Astrocyte (in vitro differentiated cells and primary cell): ENCODE data around the gene CSNK2B. TPM values are rescaled to one million over a fixed set of nuclear protein-coding genes. Genes with fewer than 3 reads are reported as not detected.

Experiments used
- DNase-seq: peaks from one replicate; pipeline ENCODE4 v3.0.0-alpha.2; 2010; ENCODE audit warnings: low read depth
- FAIRE-seq: peaks from 2 replicates; lab custom pipeline; 2011; peaks lifted over from hg19 to GRCh38; lab: Jason Lieb, UNC
- H2AFZ ChIP-seq: 2 replicates; pipeline ENCODE4 v1.6.0; 2012; ENCODE audit warnings: low read depth, low read length, inconsistent platforms
- H3K27ac ChIP-seq: 2 replicates; pipeline ENCODE4 v1.5.1; 2011; ENCODE audit warnings: low read depth, low read length, inconsistent platforms
- H3K27me3 ChIP-seq: 2 replicates; pipeline ENCODE4 v1.6.0; 2011; ENCODE audit warnings: low read length, inconsistent platforms; ENCODE audit not compliant: insufficient read depth
- H3K36me3 ChIP-seq: 2 replicates; pipeline ENCODE4 v1.5.1; 2011; ENCODE audit warnings: low read length, inconsistent platforms; ENCODE audit not compliant: insufficient read depth
- H3K4me1 ChIP-seq: 2 replicates; pipeline ENCODE4 v1.5.1; 2011; ENCODE audit warnings: low read length, inconsistent platforms; ENCODE audit not compliant: insufficient read depth
- H3K4me2 ChIP-seq: 2 replicates; pipeline ENCODE4 v1.6.0; 2012; ENCODE audit warnings: low read length, inconsistent platforms
- H3K4me3 ChIP-seq: 2 replicates; pipeline ENCODE4 v1.5.1; 2011; ENCODE audit warnings: low read depth, mild to moderate bottlenecking, low read length, inconsistent platforms; ENCODE audit not compliant: insufficient read depth
- H3K79me2 ChIP-seq: 2 replicates; pipeline ENCODE4 v1.6.0; 2012; ENCODE audit warnings: mild to moderate bottlenecking, low read length, inconsistent platforms; ENCODE audit not compliant: insufficient read depth
- H3K9ac ChIP-seq: 2 replicates; pipeline ENCODE4 v1.6.0; 2012; ENCODE audit warnings: mild to moderate bottlenecking, low read length, inconsistent platforms
- H3K9me3 ChIP-seq: 2 replicates; pipeline ENCODE4 v1.5.1; 2012; ENCODE audit warnings: low read depth, mild to moderate bottlenecking, low read length, inconsistent platforms; ENCODE audit not compliant: insufficient read depth
- H4K20me1 ChIP-seq: 2 replicates; pipeline ENCODE4 v1.6.0; 2012; ENCODE audit warnings: low read length, inconsistent platforms; ENCODE audit not compliant: insufficient read depth
- H3K27ac Mint-ChIP-seq: one replicate; pipeline ENCODE4 v1.8.0; 2021; ENCODE audit warnings: mild to moderate bottlenecking, mixed read lengths; ENCODE audit not compliant: unreplicated experiment
- H3K27me3 Mint-ChIP-seq: one replicate; pipeline ENCODE4 v1.8.0; 2021; ENCODE audit warnings: low read depth, mixed read lengths; ENCODE audit not compliant: unreplicated experiment
- H3K36me3 Mint-ChIP-seq: one replicate; pipeline ENCODE4 v1.8.0; 2021; ENCODE audit warnings: low read depth, mixed read lengths; ENCODE audit not compliant: unreplicated experiment
- H3K4me1 Mint-ChIP-seq: one replicate; pipeline ENCODE4 v1.8.0; 2021; ENCODE audit warnings: low read depth, mixed read lengths; ENCODE audit not compliant: unreplicated experiment
- H3K4me3 Mint-ChIP-seq: one replicate; pipeline ENCODE4 v1.8.0; 2021; ENCODE audit warnings: mild to moderate bottlenecking, moderate library complexity, mixed read lengths; ENCODE audit not compliant: unreplicated experiment
- H3K9me3 Mint-ChIP-seq: one replicate; pipeline ENCODE4 v1.8.0; 2021; ENCODE audit warnings: mild to moderate bottlenecking, mixed read lengths; ENCODE audit not compliant: unreplicated experiment
- CTCF ChIP-seq: IDR thresholded peaks from 2 replicates; pipeline ENCODE4 v1.5.1; 2011; ENCODE audit warnings: low read depth, mild to moderate bottlenecking, inconsistent platforms, low read length, moderate library complexity; ENCODE audit not compliant: insufficient read depth
- EZH2 ChIP-seq: IDR thresholded peaks from 2 replicates; pipeline ENCODE4 v1.6.1; 2012; ENCODE audit warnings: mild to moderate bottlenecking, low read length, inconsistent platforms; ENCODE audit not compliant: insufficient read depth
- total RNA-seq: library from RNA; stranded (reverse); gene quantifications from 2 replicates; pipeline ENCODE4 v1.2.1, GENCODE V29; 2021

Gene CSNK2B
- total RNA-seq, 1 donor from 2014 or later, result 208 TPM

- Histone ChIP-seq H3K27ac (peak overlapping the region; percentile 6), H3K79me2 (peaks cover 34% of the 10 kb centered on the region), H3K4me2 (no peak overlapping the region), H2AFZ (no peak overlapping the region), H3K9ac (peak overlapping the region; percentile 38), H3K9me3 (no peaks in the 10 kb centered on the region), H3K36me3 (peaks cover 51% of the 10 kb centered on the region), H4K20me1 (peaks cover 90% of the 10 kb centered on the region), H3K27me3 (no peaks in the 10 kb centered on the region), H3K4me3 (no peak overlapping the region), H3K4me1 (peaks cover 3% of the 10 kb centered on the region)
- Mint-ChIP-seq H3K36me3 (peaks cover 31% of the 10 kb centered on the region), H3K27ac (peak overlapping the region; percentile 76), H3K27me3 (no peaks in the 10 kb centered on the region), H3K4me1 (peaks cover 3% of the 10 kb centered on the region), H3K4me3 (no peak overlapping the region), H3K9me3 (no peaks in the 10 kb centered on the region)
- DNase-seq (no peak), FAIRE-seq (no peak)
- no peak for TF ChIP-seq EZH2
- no peak for TF ChIP-seq CTCF
Measured at GRCh38 chr6:31634131-31634530, 31.7 kb upstream of the CSNK2B start.

GRCh38 chr6:31634969-31635575, 30.8 kb upstream of the CSNK2B start:
- TF ChIP-seq EZH2 (no peak), CTCF (no peak)
- no peak overlapping the region for H3K4me3 ChIP-seq
- no peaks in the 10 kb centered on the region for H3K9me3 ChIP-seq
- Mint-ChIP-seq H3K4me3 (no peak overlapping the region), H3K27me3 (no peaks in the 10 kb centered on the region), H3K27ac (peak overlapping the region; percentile 80), H3K4me1 (peaks cover 3% of the 10 kb centered on the region), H3K36me3 (peaks cover 36% of the 10 kb centered on the region), H3K9me3 (no peaks in the 10 kb centered on the region)
- peaks cover 11% of the 10 kb centered on the region for H3K4me1 ChIP-seq
- H3K36me3 ChIP-seq, result peaks cover 49% of the 10 kb centered on the region
- FAIRE-seq (no peak), DNase-seq (no peak)
- peaks cover 28% of the 10 kb centered on the region for H3K79me2 ChIP-seq
- no peak overlapping the region for H3K4me2 ChIP-seq
- no peak overlapping the region for H3K9ac ChIP-seq
- peaks cover 92% of the 10 kb centered on the region for H4K20me1 ChIP-seq
- H2AFZ ChIP-seq, result no peak overlapping the region
- no peak overlapping the region for H3K27ac ChIP-seq
- no peaks in the 10 kb centered on the region for H3K27me3 ChIP-seq
